Upper lobe of left lung (tissue), 6 donors: ENCODE data around the gene NF1. TPM values are rescaled to one million over a fixed set of nuclear protein-coding genes. Genes with fewer than 3 reads are reported as not detected.

ENCODE experiments used
- ATAC-seq, 2 donors: fragments of 200-7000 bp; cut with Tn5 transposase; one replicate each; pipeline ENCODE4 v1.9.1; 2022; ENCODE audit warnings: mild to moderate bottlenecking in 2 of 2, moderate library complexity in 2 of 2; ENCODE audit not compliant: low FRiP score in 2 of 2
- DNase-seq, 2 donors: peaks; one replicate each; pipeline ENCODE4 v3.0.0-alpha.2; 2019 to 2020
- H3K27ac ChIP-seq, 4 donors: fragments of 200-600 bp; sonication (generic); one replicate each; pipeline ENCODE4 v1.5.1; 2016 to 2019
- H3K27me3 ChIP-seq, 4 donors: fragments of 200-600 bp; sonication (generic); one replicate each; pipeline ENCODE4 v1.5.1; 2017 to 2019
- H3K36me3 ChIP-seq, 4 donors: fragments of 200-600 bp; sonication (generic); one replicate each; pipeline ENCODE4 v1.5.1; 2016 to 2019
- H3K4me1 ChIP-seq, 4 donors: fragments of 200-600 bp; sonication (generic); one replicate each; pipeline ENCODE4 v1.5.1; 2018 to 2019
- H3K4me3 ChIP-seq, 4 donors: fragments of 200-600 bp; sonication (generic); one replicate each; pipeline ENCODE4 v1.5.1; 2017 to 2019; ENCODE audit warnings: mild to moderate bottlenecking in 2 of 4, moderate library complexity in 1 of 4
- H3K9me3 ChIP-seq, 4 donors: fragments of 200-600 bp; sonication (generic); one replicate each; pipeline ENCODE4 v1.5.1; 2018 to 2019
- EP300 ChIP-seq, 4 donors: sonication (generic); formaldehyde crosslinking; IDR thresholded peaks; one replicate each; pipeline ENCODE4 v1.5.1; 2017; ENCODE audit warnings: antibody characterized with exemption in 4 of 4, control low read depth in 2 of 4
- POLR2A ChIP-seq, 4 donors: fragments of 450-650 bp; IDR thresholded peaks; one replicate each; pipeline ENCODE4 v1.5.1; 2016 to 2017; ENCODE audit warnings: antibody characterized with exemption in 4 of 4, mild to moderate bottlenecking in 2 of 4
- POLR2AphosphoS5 ChIP-seq, 2 donors: sonication (generic); formaldehyde crosslinking; IDR thresholded peaks; one replicate each; pipeline ENCODE4 v1.5.1; 2017; ENCODE audit warnings: antibody characterized with exemption in 2 of 2
- WGBS, 2 donors: methylation state at CpG; one replicate each; pipeline ENCODE4 v1.1.5; 2017 to 2018; 5-methylcytosine and 5-hydroxymethylcytosine counted together
- total RNA-seq, 6 donors: library from RNA; depleted of rRNA in 4 of 6; stranded (reverse); fragments of >200 nt in 4 of 6; gene quantifications; one replicate each; pipeline versions ENCODE4 v1.1.0 to v1.2.1, GENCODE V29; 2016 to 2021
- TF ChIP-seq, protein P1 (sequence below), 6 experiments: fragments of 450-650 bp in 4 of 6; fragments of 200-600 bp in 2 of 6; sonication (generic) in 2 of 6; IDR thresholded peaks; one replicate each; pipeline ENCODE4 v1.5.1; 2016 to 2019; ENCODE audit warnings: antibody characterized with exemption in 6 of 6
- donor health status: DM: no; HTN: no; CAD: no; lungs with moderate emphysema.
- donor health status: DM: no; HTN: yes; CAD: no; lungs with severe emphysema.

Gene NF1
- total RNA-seq, 6 donors from 2014 or later: 35.5 to 85.1 (median 47.1) TPM

DNA sequence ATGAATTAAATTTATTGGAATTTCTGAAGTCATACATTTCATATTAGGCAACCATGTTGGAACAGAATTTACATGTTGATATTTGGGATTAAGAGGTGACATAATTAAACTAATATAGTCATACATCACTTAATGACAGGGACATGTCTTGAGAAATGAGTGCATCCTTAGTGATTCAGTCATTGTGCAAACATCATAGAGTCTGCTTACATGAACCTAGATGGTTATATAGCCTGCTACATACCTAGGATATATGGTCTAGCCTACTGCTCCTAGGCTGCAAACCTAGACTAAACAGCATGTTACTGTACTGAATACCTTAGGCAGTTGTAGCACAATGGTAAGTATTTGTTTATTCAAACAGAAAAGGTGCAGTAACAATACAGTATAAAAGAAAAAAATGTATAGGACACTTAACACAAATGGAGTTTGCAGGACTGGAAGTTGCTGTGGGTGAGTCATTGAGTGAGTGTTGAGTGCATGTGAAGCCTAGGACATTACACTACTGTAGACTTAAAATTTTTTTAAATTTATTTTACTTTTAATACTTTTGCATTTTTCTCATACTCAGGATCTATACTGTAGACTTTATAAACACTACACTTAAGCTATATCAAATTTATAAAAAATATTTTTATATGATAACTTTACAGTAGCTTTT lies 116.7 kb downstream of the NF1 start:
- Histone ChIP-seq H3K36me3 (peaks cover 0 to 32% (median 4%) of the 10 kb centered on the region in 4 donors), H3K9me3 (no peaks in the 10 kb centered on the region), H3K4me3 (no peak overlapping the region), H3K27me3 (no peaks in the 10 kb centered on the region), H3K27ac (no peak overlapping the region), H3K4me1 (no peaks in the 10 kb centered on the region)
- ATAC-seq: no peak
- DNase-seq: no peak
- TF ChIP-seq POLR2A (IDR thresholded peaks at IDR 0.05) (no peak), EP300 (IDR thresholded peaks at IDR 0.05) (no peak), POLR2AphosphoS5 (IDR thresholded peaks at IDR 0.05) (no peak)
- TF ChIP-seq, protein P1, sequence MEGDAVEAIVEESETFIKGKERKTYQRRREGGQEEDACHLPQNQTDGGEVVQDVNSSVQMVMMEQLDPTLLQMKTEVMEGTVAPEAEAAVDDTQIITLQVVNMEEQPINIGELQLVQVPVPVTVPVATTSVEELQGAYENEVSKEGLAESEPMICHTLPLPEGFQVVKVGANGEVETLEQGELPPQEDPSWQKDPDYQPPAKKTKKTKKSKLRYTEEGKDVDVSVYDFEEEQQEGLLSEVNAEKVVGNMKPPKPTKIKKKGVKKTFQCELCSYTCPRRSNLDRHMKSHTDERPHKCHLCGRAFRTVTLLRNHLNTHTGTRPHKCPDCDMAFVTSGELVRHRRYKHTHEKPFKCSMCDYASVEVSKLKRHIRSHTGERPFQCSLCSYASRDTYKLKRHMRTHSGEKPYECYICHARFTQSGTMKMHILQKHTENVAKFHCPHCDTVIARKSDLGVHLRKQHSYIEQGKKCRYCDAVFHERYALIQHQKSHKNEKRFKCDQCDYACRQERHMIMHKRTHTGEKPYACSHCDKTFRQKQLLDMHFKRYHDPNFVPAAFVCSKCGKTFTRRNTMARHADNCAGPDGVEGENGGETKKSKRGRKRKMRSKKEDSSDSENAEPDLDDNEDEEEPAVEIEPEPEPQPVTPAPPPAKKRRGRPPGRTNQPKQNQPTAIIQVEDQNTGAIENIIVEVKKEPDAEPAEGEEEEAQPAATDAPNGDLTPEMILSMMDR (IDR thresholded peaks at IDR 0.05): no peak

DNA sequence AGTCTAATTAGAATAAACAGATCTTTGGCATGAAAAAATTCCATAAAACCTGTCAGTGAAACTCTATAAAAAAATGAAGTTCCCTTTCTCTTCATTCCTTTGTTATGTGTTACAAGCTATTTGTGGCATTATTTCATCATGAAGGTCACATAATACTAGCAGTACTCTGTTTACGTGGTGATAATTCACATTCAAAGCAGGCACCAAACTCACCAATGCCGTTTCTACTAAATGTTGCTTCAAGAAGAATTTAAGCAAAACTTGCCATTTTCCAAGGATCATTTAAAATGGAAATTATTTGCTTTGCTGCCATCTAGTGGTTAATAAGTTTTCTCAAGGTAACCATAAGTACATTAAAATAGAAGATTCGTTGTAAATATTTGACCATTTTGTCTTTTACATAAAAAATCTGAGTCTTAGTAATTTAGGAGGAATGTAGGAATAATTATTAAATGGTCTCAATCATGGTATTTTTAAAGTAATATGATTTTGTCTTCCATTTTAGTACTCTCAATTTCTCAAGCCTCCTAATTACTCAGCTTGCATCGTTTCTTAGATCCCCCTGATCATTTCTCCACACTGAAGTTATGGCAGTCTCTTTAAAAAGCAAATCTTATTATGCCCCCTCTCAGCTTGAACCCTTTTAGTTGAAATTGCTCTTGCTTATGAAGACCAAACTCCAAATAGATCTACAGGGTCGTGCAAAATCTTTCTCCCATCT lies 121.4 kb downstream of the NF1 start:
- H3K9me3 ChIP-seq: no peaks in the 10 kb centered on the region
- no peak for TF ChIP-seq POLR2A (IDR thresholded peaks at IDR 0.05)
- TF ChIP-seq, protein P1 (IDR thresholded peaks at IDR 0.05): peak in 5 of 6 experiments; percentile 32 to 57 (median 54)
- H3K4me1 ChIP-seq: no peaks in the 10 kb centered on the region
- WGBS, 2 donors: 41 to 44% methylated on average over 5 of the region's 5 CpGs
- no peak overlapping the region for H3K4me3 ChIP-seq
- DNase-seq (no peak), ATAC-seq (no peak)
- H3K36me3 ChIP-seq: peaks cover 0 to 37% (median 16%) of the 10 kb centered on the region in 4 donors
- H3K27me3 ChIP-seq: no peaks in the 10 kb centered on the region
- no peak overlapping the region for H3K27ac ChIP-seq

DNA sequence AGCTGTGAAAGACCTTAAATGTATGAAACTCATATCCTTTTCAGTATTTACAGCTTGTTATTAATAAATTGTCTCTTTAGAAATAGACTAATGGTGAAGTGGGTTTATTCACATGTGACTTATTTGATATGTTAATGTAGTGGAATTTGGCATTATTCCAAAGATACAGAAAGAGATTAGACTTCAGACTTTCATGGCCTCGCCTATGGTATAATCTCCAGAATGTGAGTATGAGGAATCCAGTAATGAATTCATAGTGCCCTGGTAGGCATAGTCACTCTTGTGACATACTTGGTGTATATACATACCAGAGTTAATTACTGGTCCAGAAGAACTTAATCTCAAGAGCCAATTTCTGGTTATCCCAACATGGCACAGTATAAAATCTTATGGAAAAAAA lies 129.6 kb downstream of the NF1 start:
- no peak for DNase-seq
- H3K27me3 ChIP-seq: no peaks in the 10 kb centered on the region
- no peak overlapping the region for H3K4me3 ChIP-seq
- H3K9me3 ChIP-seq: no peaks in the 10 kb centered on the region
- peaks cover 0 to 25% (median 9%) of the 10 kb centered on the region in 4 donors for H3K36me3 ChIP-seq
- H3K27ac ChIP-seq: no peak overlapping the region
- TF ChIP-seq EP300 (IDR thresholded peaks at IDR 0.05) (no peak), POLR2A (IDR thresholded peaks at IDR 0.05) (no peak), POLR2AphosphoS5 (IDR thresholded peaks at IDR 0.05) (no peak)
- TF ChIP-seq, protein P1 (IDR thresholded peaks at IDR 0.05): no peak
- 71 to 82% methylated on average over 1 of the region's 1 CpG for WGBS, 2 donors
- H3K4me1 ChIP-seq: no peaks in the 10 kb centered on the region
- ATAC-seq: no peak

DNA sequence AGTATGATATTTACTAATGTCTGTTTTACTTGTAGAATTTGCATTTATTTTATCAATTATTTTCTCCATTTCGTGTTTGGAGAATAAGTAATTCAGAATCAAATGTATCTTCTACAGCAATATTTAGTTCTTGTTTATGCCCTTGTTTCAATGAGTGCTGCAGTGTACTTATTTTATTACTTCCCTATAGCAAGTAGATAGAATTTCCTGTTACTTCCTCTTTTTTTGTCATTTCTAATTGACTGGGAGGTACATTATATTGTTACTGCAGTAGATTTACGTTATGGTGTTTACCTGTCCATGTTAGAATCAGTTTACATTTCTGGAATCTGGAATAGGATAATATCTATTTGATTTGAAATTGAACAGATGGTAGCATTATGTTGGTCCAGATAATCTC lies 131.1 kb downstream of the NF1 start:
- no peaks in the 10 kb centered on the region for H3K27me3 ChIP-seq
- ATAC-seq: no peak
- no peak overlapping the region for H3K27ac ChIP-seq
- no peaks in the 10 kb centered on the region for H3K4me1 ChIP-seq
- H3K4me3 ChIP-seq: no peak overlapping the region
- TF ChIP-seq POLR2AphosphoS5 (IDR thresholded peaks at IDR 0.05) (no peak), EP300 (IDR thresholded peaks at IDR 0.05) (no peak), POLR2A (IDR thresholded peaks at IDR 0.05) (no peak)
- TF ChIP-seq, protein P1 (IDR thresholded peaks at IDR 0.05): no peak
- H3K36me3 ChIP-seq: peaks cover 0 to 30% (median 14%) of the 10 kb centered on the region in 4 donors
- WGBS, 2 donors: 53 to 61% methylated on average over 2 of the region's 2 CpGs
- DNase-seq: no peak
- H3K9me3 ChIP-seq: no peaks in the 10 kb centered on the region
